DMS79 (cell line): ENCODE measurements around the gene MIPOL1.
A peak's percentile ranks its signal among the peaks of the same experiment; 100 is the strongest.

Experiments
- DNase-seq: peaks from one replicate; lab custom pipeline; 2025; lab: John Stamatoyannopoulos, UW

Gene MIPOL1

GRCh38 chr14:37597914-37598746 is 400.4 kb downstream of the MIPOL1 start:
- peak; percentile 74 for DNase-seq

DNA sequence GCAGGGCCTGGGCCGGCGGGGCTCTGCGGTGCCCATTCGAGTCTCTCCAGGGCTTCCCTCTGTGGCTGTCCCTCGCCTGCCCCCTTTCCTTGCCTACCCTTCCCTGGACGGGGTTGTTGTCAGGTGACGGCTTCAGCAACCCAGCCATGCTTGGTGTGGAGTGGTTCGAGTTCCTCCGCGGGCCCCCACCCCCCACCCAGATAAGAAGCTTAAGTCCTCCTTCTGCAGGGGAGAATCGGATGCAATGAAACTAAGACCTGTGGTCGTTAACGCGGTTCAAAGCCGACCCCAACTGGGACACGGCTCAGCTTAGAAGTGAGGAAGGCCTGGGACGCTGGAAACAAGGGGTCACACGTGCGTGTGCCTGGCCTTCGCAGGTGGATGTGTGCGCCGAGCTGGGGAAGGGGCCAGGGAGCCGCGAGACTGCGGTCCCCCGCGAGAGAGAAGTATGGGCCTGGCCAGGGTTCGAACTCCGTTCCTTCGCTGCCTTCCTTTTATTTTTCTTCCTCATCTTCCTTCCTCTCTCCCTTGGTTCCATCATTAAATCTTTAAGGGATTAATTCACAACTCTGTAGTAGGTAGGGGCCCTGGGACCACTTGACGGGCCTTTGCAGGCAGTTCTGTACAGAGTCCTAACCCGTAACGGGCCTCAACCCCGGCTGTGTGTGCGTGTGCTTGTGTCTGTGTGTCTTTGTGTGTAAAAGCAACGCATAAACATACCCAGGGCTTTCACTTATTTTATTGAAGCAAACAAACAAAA is 401.2 kb downstream of the MIPOL1 start:
- peak; percentile 74 for DNase-seq

GRCh38 chr14:37599507-37600368 is 402.0 kb downstream of the MIPOL1 start:
- peak; percentile 71 for DNase-seq

- no peak for DNase-seq
Observed at GRCh38 chr14:37600880-37601741, 403.4 kb downstream of the MIPOL1 start.

- DNase-seq: no peak
Observed at GRCh38 chr14:37601865-37602264, 404.1 kb downstream of the MIPOL1 start.
